ENCODE measurements around the gene HBG2.

HBG2 gene

DNA sequence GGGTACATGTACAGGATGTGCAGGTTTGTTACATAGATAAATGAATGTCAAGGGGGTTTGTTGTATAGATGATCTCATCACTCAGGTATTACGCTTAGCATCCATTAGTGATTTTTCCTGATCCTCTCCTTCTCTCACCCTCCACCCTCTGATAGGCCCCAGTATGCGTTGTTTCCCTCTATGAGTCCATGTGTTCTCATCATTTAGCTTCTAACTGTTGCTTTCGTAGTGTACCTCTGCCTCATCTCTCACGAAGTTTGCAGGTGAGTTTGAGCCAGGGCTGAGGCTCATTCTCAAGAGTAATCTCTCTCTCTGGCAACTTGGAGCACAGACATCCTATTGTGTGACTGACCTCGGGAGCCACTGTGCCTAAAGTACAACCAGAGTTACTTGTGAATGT, 19.8 kb upstream of the HBG2 start:
- TF ChIP-seq, protein P1, sequence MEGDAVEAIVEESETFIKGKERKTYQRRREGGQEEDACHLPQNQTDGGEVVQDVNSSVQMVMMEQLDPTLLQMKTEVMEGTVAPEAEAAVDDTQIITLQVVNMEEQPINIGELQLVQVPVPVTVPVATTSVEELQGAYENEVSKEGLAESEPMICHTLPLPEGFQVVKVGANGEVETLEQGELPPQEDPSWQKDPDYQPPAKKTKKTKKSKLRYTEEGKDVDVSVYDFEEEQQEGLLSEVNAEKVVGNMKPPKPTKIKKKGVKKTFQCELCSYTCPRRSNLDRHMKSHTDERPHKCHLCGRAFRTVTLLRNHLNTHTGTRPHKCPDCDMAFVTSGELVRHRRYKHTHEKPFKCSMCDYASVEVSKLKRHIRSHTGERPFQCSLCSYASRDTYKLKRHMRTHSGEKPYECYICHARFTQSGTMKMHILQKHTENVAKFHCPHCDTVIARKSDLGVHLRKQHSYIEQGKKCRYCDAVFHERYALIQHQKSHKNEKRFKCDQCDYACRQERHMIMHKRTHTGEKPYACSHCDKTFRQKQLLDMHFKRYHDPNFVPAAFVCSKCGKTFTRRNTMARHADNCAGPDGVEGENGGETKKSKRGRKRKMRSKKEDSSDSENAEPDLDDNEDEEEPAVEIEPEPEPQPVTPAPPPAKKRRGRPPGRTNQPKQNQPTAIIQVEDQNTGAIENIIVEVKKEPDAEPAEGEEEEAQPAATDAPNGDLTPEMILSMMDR (IDR thresholded peaks at IDR 0.05; ENCODE audit: control insufficient read depth, extremely low read depth, insufficient read depth): no peak

DNA sequence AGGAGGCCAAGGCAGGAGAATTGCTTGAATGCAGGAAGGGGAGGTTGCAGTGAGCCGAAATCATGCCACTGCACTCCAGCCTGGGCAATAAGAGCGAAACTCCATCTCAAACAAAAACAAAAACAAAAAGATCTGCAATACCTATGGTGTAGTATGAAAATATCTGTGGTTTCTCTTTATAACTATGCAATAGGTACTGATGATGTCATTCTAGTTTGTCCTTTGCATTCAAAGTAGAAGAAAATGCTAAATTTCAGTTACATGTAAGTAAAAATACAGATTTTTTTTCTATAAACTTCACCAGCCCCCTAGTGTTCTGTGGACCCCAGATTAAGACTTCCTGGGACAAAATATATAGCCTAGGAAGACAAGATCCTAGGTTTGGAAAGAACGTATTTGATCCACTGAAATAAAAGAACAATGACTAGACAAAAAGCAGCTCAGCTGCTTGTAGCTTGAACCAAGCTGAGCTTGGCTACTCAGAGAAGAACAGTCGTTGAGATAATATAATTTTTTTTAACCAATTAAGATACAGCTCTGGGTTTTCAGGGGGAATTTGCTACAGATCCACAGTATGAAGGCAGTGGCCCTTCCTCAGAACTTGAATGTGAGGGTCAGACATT, 17.9 kb upstream of the HBG2 start:
- TF ChIP-seq, protein P1 (IDR thresholded peaks at IDR 0.05; ENCODE audit: control insufficient read depth, extremely low read depth, insufficient read depth): no peak
- no peak overlapping the region for H3K4me3 ChIP-seq (ENCODE audit: low read depth, low read length)
- DNase-seq (ENCODE audit: low read depth): no peak

More for the DNA sequence above, 19.8 kb upstream of the HBG2 start:
- no peak overlapping the region for H3K4me3 ChIP-seq (ENCODE audit: low read depth, low read length)
- DNase-seq (ENCODE audit: low read depth): no peak

DNA sequence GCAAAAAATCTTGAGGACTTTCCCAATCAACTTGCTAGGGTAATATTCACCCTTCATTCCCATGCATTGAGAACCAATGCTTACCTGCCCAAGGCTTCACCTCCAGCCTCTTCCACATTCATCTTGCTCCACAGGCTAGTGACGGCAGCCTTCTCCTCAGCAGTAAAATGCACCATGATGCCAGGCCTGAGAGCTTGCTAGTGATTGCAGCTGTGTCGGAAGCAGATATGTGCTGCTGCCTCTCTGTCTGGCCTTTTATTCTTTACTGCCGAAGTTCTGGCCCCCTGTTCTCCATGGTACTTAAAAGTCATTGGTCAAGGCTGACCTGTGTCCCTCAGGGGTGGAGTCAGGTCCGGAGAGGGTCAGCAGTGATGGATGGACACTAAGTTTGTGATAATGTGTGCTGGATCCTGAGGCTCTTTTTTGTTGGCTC, 15.2 kb upstream of the HBG2 start, which contains the start of gene HBE1:
TSS of gene HBE1 (minus strand) at position 231 of the 433 bp plus-strand sequence. CDS start at position 176, 55 bp downstream.
- TF ChIP-seq, protein P1 (IDR thresholded peaks at IDR 0.05; ENCODE audit: control insufficient read depth, extremely low read depth, insufficient read depth): no peak
- no peak within 1 kb of the TSS for H3K4me3 ChIP-seq (ENCODE audit: low read depth, low read length)
- DNase-seq (ENCODE audit: low read depth): no peak

DNA sequence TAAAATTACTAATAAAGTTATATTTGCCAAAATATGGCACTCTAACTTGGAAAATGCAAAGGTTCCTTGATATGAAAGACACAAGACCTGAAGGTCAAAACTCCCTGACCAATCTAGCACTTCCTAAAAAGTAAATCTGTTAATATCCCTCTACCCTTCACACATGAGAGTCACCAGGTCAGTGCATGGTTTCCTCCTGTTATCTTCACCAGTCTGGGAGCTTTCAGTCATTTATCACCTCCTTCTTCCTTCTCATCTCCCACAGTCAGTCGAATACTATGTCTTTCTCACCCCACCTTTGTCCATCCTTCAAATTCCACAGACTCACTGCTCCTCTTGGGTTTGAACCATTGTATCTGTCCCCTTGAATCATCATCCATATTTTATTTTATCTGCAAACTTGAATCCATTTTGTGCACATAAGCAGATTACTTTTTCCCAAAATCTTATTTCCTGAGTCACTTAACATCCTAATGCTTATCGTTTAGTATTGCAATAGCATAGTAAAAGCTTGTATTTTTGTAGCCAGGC, 12.5 kb upstream of the HBG2 start:
- no peak overlapping the region for H3K4me3 ChIP-seq (ENCODE audit: low read depth, low read length)
- DNase-seq (ENCODE audit: low read depth): no peak
- TF ChIP-seq, protein P1 (IDR thresholded peaks at IDR 0.05; ENCODE audit: control insufficient read depth, extremely low read depth, insufficient read depth): no peak

DNA sequence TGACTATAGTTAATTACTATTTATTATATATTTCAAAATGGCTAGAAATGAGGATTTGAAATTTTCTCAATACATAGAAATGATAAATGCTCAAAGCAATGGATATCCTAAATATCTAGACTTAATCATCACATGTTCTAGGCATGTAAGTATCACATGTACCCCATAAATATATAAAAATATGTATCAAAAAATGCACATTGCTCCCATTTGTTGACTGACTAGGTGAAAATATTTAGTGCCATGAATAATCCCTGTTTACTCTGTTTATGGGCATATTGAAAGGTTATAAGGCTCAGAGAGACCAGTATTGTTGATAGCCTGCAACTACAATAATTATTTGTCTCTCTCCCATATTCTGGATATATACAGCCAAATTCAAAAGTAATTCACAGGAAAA, 12.0 kb upstream of the HBG2 start:
- no peak for DNase-seq (ENCODE audit: low read depth)
- no peak overlapping the region for H3K4me3 ChIP-seq (ENCODE audit: low read depth, low read length)
- TF ChIP-seq, protein P1 (IDR thresholded peaks at IDR 0.05; ENCODE audit: control insufficient read depth, extremely low read depth, insufficient read depth): no peak

DNA sequence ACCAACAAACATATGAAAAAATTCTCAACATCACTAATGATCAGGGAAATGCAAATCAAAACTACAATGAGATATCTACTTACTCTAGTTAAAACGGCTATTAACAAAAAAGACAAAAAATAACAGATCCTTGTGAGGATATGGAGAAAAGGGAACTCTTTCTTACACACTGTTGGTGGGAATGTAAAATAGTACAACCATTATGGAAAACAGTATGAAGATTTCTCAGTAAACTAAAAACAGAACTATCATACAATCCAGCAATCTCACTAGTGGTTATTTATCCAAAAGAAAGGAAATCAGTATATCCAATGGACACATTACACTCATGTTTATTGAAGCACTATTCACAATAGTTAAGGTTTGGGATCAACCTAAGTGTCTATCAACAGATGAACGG, 11.3 kb upstream of the HBG2 start:
- H3K4me3 ChIP-seq (ENCODE audit: low read depth, low read length): no peak overlapping the region
- TF ChIP-seq, protein P1 (IDR thresholded peaks at IDR 0.05; ENCODE audit: control insufficient read depth, extremely low read depth, insufficient read depth): no peak
- no peak for DNase-seq (ENCODE audit: low read depth)
